Neutrophil (primary cell): ENCODE data around the gene INPP5B.

ENCODE experiments used
- H3K27ac ChIP-seq: fragments of 200-600 bp; sonication (generic); 2 replicates; pipeline ENCODE4 v1.5.1; 2016; ENCODE audit warnings: mild to moderate bottlenecking, moderate library complexity
- H3K27me3 ChIP-seq: fragments of 200-600 bp; sonication (generic); 2 replicates; pipeline ENCODE4 v1.6.0; 2016; ENCODE audit warnings: mild to moderate bottlenecking
- H3K36me3 ChIP-seq: fragments of 200-600 bp; sonication (generic); 2 replicates; pipeline ENCODE4 v1.5.1; 2017
- H3K4me1 ChIP-seq, 2 experiments: fragments of 200-600 bp in 1 of 2; sonication (generic) in 1 of 2; 1 replicate in 1 of 2; 2 replicates in 1 of 2; pipeline versions ENCODE4 v1.5.1 to v1.6.1; 2013 to 2016; ENCODE audit warnings: low read depth in 1 of 2, low read length in 1 of 2, mild to moderate bottlenecking in 1 of 2, moderate library complexity in 1 of 2; ENCODE audit not compliant: control insufficient read depth in 1 of 2, insufficient read depth in 1 of 2
- H3K4me3 ChIP-seq, 2 experiments: fragments of 200-600 bp in 1 of 2; sonication (generic) in 1 of 2; 1 replicate in 1 of 2; 2 replicates in 1 of 2; pipeline ENCODE4 v1.5.1; 2013 to 2016; ENCODE audit warnings: low read depth in 1 of 2, low read length in 1 of 2, mild to moderate bottlenecking in 1 of 2, moderate library complexity in 1 of 2
- H3K9me3 ChIP-seq: fragments of 200-600 bp; sonication (generic); 2 replicates; pipeline ENCODE4 v1.5.1; 2016
- CTCF ChIP-seq: fragments of 200-600 bp; sonication (generic); IDR thresholded peaks from 2 replicates; pipeline ENCODE4 v1.5.1; 2016; ENCODE audit warnings: antibody characterized with exemption

INPP5B gene

DNA sequence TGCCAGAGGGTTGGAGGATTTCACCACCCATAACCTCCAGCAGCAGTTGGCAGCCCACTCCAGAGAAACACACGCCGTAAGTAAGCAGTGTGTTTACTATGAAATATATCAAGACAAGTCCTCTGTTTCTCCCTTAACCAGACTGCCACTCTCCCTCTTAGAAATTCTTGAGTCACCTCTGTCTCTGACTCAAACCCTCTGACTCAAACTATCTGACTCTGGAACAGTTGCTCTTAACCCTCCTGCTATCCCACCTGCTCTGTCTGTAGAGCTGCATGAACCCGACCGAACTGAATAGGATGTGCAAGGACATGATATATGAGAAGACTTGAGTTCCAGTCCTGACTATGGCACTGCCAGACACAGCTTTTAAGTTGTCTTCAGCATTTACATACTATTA is 14.1 kb downstream of the INPP5B start:
- Histone ChIP-seq H3K27ac (no peak overlapping the region), H3K4me1 (peaks cover 21 to 23% of the 10 kb centered on the region in 2 experiments), H3K36me3 (no peaks in the 10 kb centered on the region), H3K27me3 (no peaks in the 10 kb centered on the region), H3K4me3 (no peak overlapping the region), H3K9me3 (no peaks in the 10 kb centered on the region)
- TF ChIP-seq CTCF, result no peak

- no peaks in the 10 kb centered on the region for H3K36me3 ChIP-seq
- no peaks in the 10 kb centered on the region for H3K27me3 ChIP-seq
- no peaks in the 10 kb centered on the region for H3K9me3 ChIP-seq
- peak overlapping the region; percentile 88 to 92 for H3K4me3 ChIP-seq
- peak; percentile 64 for TF ChIP-seq CTCF
- peaks cover 21 to 23% of the 10 kb centered on the region in 2 experiments for H3K4me1 ChIP-seq
- peak overlapping the region; percentile 86 for H3K27ac ChIP-seq
Measured at GRCh38 chr1:37931361-37932158, 15.3 kb downstream of the INPP5B start.

- Histone ChIP-seq H3K27ac (peak overlapping the region; percentile 86), H3K4me3 (peak overlapping the region; percentile 88 to 92), H3K27me3 (no peaks in the 10 kb centered on the region), H3K36me3 (no peaks in the 10 kb centered on the region), H3K9me3 (no peaks in the 10 kb centered on the region), H3K4me1 (peaks cover 21 to 23% of the 10 kb centered on the region in 2 experiments)
- no peak for TF ChIP-seq CTCF
Measured at GRCh38 chr1:37931102-37931360, 15.8 kb downstream of the INPP5B start.

DNA sequence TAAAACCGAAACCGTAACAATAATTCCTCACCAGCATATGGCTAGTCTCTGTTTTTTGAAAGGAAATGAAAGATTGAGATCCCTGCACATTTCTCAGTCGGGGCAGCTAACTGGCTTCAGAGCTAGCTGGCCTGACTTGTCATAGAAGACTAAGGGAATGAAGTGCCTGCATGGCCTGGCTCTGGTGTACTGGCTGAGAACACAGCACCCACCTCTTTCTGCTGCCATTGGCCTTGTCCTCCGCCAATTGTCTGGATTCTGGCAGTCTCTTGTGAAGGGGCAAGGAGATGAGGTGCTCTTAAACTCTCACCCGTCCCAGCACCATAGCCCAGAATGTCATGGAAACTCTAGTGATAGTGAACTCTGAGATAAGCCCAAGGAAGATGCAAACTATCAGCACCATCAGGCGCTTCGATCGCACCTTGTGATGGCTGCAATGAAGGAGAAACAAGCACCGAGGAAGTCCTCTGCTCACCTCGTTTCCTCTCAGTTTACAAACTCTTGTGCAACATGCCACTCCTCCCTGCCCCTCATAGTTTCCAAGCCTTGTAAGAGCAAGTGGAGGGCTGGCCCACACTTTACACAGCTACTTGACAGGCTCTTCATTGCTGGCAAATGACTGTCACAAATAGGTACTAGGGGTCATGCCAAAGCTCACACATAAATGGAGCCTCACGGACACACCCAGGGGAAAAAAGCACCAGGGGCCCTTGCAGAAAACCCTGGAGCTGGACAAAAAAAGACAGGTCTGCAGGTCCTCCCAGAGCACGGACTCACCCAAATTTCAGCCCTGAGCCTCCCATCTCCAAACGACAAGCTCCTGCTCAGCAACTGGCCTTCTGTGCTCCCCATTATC is 16.4 kb downstream of the INPP5B start:
- H3K4me1 ChIP-seq, result peaks cover 21 to 23% of the 10 kb centered on the region in 2 experiments
- peak overlapping the region; percentile 86 for H3K27ac ChIP-seq
- no peaks in the 10 kb centered on the region for H3K9me3 ChIP-seq
- no peaks in the 10 kb centered on the region for H3K36me3 ChIP-seq
- H3K27me3 ChIP-seq, result no peaks in the 10 kb centered on the region
- no peak for TF ChIP-seq CTCF
- peak overlapping the region; percentile 88 to 92 for H3K4me3 ChIP-seq

- Histone ChIP-seq H3K4me1 (peaks cover 26 to 35% of the 10 kb centered on the region in 2 experiments), H3K9me3 (no peaks in the 10 kb centered on the region), H3K36me3 (no peaks in the 10 kb centered on the region), H3K4me3 (no peak overlapping the region), H3K27me3 (no peaks in the 10 kb centered on the region), H3K27ac (peak overlapping the region; percentile 0)
- no peak for TF ChIP-seq CTCF
Measured at GRCh38 chr1:37926038-37926924, 20.6 kb downstream of the INPP5B start.
